Stimulated activated CD4-positive, alpha-beta T cell treated with anti-CD3 and anti-CD28 coated beads, Interleukin-1b, Interleukin-23, amount 100 ng/mL, for 48 hours (primary cell): ENCODE results near the gene UBAP2L.
"Not testable (repeated sequence)": the region's sequence is repeated elsewhere in the genome, so short reads cannot be mapped to it uniquely, and the experiment has no call there.

Source experiments
- DNase-seq: peaks from one replicate; pipeline ENCODE4 v3.0.0-alpha.2; 2020

UBAP2L gene

GRCh38 chr1:154312229-154313065, 91.7 kb downstream of the UBAP2L start:
- not testable (repeated sequence) for DNase-seq

GRCh38 chr1:154313066-154313356, 92.3 kb downstream of the UBAP2L start:
- DNase-seq = no peak

DNA sequence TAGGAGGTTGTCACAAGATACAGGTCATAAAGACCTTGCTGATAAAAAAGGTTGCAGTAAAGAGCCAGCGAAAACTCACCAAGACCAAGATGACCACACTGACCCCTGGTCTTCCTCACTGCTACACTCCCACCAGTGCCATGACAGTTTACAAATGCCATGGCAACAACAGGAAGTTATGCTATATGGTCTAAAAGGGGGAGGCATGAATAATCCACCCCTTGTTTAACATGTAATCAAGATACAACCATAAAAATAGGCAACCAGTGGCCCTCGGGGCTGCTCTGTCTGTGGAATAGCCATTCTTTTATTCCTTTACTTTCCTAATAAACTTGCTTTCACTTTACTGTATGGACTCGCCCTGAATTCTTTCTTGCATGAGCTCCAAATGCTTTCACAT, 93.5 kb downstream of the UBAP2L start:
- DNase-seq = not testable (repeated sequence)

- DNase-seq = no peak
Measured at GRCh38 chr1:154316704-154317103, 95.9 kb downstream of the UBAP2L start.

- no peak for DNase-seq
Measured at GRCh38 chr1:154318386-154318785, 97.6 kb downstream of the UBAP2L start.
